ELR (cell line): ENCODE measurements around the gene UBXN6.
A peak's percentile ranks its signal among the peaks of the same experiment; 100 is the strongest.

Experiments
- DNase-seq: peaks from one replicate; pipeline ENCODE4 v3.0.0-alpha.2; 2015; ENCODE audit warnings: low read depth

UBXN6 gene

GRCh38 chr19:4493929-4494690 lies 36.5 kb upstream of the UBXN6 start:
- no peak for DNase-seq

DNA sequence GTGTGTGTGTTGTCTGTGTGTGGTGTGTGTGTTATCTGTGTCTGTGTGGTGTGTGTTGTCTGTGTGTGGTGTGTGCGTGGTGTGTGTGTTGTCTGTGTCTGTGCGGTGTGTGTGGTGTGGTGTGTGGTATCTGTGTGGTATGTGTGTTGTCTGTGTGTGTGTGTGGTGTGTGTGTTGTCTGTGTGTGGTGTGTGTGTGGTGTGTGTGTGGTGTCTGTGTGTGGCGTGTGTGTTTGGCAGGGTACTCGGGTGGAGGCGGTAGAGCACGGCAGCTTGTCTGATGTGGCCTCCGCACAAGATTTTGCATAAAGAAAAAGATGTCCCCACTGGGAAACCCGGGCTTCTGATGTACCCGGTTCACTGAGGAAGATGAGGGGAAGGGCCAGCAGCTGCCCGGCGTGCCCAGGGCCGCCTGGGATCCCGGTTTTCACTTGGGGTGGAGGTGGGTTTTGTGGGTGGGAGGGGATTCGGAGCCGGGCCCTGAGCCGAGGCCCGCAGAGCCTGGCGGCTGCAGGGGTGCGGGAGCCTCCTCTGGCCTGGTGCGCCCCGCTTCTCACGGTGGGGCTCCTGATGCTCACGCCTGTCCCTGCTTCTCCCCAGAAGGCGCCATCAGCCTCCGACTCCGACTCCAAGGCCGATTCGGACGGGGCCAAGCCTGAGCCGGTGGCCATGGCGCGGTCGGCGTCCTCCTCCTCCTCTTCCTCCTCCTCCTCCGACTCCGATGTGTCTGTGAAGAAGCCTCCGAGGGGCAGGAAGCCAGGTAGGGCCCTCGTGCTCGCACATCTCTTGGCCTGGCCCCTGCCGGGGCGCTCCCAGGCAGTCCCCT lies 35.7 kb upstream of the UBXN6 start:
- DNase-seq: no peak

DNA sequence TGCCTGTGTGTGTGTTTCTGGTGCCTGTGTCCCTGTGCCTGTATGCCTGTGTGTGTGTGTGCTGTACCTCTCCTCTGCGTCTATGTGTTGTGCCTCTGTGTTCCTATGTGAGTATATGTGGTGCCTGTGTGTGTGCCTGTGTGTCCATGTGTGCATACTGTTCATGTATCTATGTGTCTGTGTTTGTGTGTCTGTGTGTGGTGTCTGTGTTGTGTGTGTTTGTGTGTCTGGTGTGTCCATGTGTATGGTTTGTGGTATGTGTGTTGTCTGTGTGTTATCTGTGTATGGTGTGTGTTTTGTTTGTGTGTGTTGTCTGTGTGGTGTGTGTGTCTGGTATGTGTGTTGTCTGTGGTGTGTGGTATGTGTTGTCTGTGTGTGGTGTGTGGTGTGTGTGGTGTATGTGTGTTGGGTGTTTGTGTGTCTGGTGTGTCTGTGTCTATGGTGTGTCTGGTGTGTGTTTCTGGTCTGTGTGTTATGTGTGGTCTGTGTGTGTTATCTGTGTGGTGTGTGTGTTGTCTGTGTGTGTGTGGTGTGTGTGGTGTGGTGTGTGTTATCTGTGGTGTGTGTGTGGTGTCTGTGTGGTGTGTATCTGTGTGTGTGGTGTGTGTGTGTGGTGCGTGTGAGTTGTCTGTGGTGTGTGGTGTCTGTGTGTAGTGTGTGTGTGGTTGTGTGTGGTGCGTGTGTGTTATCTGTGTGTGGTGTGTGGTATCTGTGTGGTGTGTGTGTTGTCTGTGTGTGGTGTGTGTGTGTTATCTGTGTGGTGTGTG lies 34.9 kb upstream of the UBXN6 start:
- no peak for DNase-seq

- no peak for DNase-seq
Measured at GRCh38 chr19:4491446-4491845, 33.9 kb upstream of the UBXN6 start.

- DNase-seq: no peak
Measured at GRCh38 chr19:4488496-4488895, 30.9 kb upstream of the UBXN6 start.

DNA sequence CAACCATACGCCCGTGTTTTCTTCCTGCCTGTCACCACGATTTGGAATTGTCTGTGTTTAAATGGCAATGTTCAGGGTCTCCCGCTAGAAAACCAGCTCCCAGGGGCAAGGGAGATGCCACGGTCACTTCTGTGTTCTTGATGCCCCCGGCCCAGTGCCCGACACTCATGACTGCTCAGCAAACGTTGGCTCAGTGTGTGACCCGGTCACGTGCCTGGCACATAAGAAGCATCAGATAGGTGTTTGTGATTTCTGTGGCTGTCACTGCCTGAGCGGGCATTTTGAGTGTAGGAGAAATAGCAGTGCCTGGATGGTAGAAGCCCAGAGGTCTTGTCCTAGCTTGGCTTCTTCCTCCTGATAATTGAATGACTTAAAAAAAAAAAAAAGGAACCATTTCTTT lies 30.0 kb upstream of the UBXN6 start:
- DNase-seq: no peak

- DNase-seq: no peak
Measured at GRCh38 chr19:4483385-4483784, 25.8 kb upstream of the UBXN6 start.

DNA sequence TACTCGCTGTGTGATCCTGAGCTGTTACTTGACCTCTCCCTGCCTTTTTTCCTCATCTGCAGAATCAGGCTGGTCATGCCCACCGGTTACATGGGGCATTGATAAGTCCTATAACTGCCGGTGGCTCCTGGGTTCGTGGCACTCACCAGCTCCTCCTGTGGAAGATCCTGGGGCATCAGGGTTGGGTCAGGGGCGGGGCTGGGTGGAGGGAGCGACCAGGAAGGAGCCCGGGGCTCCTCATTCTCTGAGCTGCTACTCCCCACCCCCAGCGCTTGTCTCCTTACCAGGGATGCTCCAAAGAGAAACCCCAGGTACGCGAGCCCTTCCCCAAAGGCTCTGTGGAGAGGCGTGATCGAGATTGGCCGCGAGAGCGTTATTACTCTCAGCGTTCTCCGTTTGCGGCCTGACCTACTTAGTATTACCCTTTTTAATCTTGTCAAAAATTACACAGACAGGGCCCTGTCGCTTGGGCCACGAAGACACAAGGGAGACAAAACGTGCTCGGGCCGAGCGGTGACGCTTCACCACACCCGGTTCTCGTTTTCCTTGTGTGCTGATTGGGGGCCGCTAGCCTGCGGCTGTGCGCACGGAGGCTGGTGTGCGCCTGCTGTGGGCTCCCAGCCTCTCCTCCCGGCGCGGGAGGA lies 25.2 kb upstream of the UBXN6 start:
- DNase-seq: no peak

GRCh38 chr19:4477034-4477801 lies 19.6 kb upstream of the UBXN6 start:
- DNase-seq: no peak

DNA sequence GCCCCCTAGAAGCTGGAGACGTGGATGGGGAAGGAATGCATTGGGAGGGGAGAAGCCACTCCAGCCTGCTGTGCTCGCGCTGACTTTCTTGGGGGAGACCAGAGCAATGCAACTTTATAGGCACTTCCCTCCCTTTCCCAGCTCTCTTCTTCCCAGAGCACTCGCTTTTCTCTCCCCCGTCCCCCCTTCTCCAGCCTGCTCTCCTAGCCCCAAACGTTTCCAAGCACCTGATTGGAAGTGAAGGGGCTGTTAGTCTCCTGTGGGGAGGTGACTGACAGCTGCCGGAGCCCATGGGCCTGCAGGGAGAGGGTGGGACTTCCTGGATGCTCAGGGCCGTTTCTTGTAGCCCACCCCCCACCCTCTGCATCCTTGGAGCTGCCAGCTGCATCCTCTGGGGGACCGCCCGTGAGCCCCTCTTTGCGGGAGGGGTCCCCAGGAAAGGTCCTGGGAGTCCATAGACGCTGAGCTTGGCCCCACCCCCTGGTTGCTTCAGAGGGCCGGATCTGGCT lies 17.0 kb upstream of the UBXN6 start:
- DNase-seq: peak; percentile 77

DNA sequence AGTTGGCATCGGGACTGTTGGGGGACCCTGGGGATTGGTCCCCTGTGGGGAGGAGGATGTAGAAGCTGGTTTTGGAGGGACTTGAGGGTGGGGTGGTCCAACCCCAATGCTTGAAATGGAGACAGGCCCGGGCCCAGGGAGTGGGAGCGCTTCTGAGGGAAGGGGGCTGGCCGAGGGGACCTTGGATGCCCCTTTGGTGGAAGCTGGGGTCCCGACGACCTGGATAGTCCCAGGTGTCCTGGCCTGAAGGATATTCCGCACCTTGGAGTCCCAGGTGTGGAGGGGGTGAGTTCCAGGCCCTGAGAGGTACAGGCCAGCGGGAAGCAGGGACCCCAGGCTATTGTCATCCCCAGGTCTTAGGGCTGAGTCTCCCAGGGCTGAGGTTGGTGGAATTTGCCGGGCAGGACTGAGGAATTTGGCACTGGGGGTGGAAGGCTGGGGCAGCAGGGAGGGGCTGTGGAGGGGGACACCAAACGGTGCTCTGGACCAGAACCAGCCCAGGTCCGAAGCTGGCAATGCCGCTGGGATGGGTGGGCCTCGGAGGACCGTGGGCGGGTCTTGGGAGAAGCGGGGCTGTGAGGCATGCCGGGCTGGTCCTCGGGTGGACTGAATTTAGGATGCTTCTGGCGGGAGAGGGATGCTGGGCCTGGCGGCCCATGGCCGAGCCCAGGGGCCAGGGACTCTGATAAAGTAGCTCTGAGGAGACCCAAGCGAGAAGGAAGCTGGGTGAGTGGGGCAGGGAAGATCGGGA lies 16.3 kb upstream of the UBXN6 start:
- peak; percentile 40 for DNase-seq

DNA sequence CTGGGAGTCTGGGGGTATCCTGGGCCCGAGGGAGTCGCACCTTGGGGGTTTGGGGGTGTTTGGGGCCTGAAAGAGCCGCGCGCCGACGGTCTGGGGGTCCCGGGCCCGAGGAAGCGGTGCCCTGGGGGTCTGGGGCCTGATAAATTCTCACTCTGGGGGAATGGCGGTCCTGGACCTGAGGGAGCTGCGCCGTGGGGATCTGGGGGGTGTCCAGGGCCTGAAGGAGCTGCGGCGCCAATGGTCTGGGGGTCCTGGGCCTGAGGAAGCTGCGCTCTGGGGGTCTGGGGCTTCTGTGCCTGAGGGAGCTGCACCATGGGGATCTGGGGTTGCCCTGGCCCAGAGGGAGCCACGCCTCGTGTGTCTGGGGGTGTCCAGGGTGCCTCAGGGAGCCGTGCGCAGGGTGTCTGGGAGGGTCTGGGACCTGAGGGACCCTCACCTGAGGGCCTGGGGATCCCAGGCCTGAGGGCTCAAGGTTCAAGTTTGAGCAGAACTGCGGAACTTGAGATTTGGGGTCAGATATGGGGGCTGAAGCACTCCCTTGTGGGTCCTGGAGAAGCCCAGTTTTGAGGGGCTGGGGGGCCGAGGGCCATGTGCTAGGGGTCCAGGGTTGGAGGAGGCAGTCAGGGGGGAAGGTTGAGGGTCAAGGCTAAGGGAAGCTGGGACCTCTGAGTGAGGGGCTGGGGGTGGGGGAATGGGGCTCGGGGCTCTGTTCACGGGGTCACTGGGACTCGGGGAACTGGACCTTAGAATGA lies 15.6 kb upstream of the UBXN6 start:
- no peak for DNase-seq

- no peak for DNase-seq
Measured at GRCh38 chr19:4472174-4472974, 14.8 kb upstream of the UBXN6 start, which contains the start of gene HDGFL2. Gene HDGFL2, plus strand, starts transcription at chr19:4472297. Its CDS starts 54 bp downstream, at chr19:4472351.

DNA sequence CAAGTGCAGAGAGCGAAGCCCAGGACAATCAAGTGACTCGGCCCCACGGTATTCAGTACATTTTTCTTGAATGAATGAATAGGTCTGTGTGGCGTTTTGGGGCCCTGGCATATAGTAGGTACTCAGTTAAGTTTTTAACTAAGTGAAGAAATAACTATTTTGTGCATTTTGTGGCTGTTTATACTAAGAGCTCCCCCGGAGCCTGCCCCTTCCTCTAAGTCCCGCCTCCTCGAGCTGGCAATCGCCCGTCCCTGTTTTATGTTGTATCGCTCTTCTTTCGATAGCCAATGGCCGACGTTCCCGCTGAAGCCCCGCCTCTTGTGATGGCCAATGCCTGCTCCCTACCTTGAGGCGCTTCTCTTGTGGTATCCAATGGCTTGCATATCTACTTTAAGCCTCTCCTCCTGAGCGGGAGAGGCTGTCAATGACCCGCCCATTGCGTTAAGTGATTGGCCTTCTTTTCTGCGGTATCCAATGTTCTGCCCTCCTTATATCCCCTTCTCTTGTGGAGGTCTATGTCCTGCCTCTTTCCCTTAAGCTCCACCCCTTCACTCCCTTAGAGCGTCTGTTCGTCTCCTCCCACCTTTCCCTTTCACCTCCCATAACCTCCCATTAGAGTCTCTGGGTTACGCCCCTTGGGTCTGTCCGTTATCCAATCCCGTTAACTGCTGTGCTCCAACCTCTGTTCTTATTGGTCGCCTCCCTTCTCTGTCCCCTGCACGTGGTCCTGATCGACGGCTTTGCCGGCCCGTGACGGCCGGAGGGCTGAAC lies 14.0 kb upstream of the UBXN6 start:
- DNase-seq: peak; percentile 100

DNA sequence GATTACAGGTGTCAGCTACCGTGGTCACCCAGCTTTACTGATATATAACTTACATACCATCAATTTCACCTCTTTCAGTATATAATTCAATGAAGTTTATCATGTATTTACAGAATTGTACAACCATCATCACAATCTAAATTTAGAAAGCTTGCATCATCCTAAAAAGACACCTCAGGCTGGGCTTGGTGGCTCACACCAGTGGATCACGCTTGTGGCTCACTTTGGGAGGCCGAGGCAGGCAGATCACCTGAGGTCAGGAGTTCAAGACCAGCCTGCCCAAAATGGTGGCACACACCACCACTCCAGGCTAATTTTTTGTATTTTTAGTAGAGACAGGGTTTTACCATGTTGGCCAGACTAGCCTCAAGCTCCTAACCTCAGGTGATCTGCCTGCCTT lies 10.2 kb upstream of the UBXN6 start:
- DNase-seq: no peak

DNA sequence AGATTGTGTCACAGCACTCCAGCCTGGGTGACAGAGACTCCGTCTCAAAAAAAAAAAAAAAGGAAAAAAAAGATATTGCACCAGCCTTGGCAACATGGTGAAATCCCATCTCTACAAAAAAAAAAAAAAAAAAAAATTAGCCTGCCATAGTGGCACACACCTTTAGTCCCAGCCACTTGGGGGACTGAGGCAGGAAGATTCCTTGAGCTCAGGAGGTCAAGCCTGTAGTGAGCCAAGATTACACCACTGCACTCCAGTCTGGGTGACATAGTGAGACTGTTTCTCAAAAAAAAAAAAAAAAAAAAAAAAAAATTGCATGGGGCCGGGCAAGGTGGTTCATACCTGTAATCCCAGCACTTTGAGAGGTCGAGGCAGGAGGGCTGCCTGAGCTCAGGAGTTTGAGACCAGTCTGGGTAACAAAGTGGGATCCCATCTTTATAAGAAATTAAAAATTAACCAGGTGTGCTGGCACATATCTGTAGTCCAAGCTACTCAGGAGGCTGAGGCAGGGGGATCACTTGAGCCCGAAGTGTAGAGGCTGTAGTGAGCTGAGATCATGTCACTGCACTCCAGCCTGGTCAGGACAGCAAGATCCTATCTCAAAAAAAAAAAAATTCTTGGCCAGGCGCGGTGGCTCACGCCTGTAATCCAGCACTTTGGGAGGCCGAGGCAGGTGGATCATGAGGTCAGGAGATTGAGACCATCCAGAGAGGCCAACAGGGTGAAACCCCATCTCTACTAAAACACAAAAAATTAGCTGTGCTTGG lies 7.4 kb upstream of the UBXN6 start:
- no peak for DNase-seq
